Stimulated activated CD8-positive, alpha-beta memory T cell treated with anti-CD3 and anti-CD28 coated beads, Interleukin-15, amount 100 ng/mL, for 1 hour (primary cell): ENCODE results near the gene RASL12.
"Not testable (repeated sequence)": the region's sequence is repeated elsewhere in the genome, so short reads cannot be mapped to it uniquely, and the experiment has no call there.

Experiments
- DNase-seq: peaks from one replicate; pipeline ENCODE4 v3.0.0-alpha.2; 2020; ENCODE audit warnings: low read depth

The RASL12 gene

GRCh38 chr15:65067645-65068402, at the start of gene RASL12:
Gene RASL12, minus strand, starts transcription at chr15:65067991. Its CDS starts 156 bp downstream, at chr15:65067835.
- DNase-seq, result no peak

- DNase-seq, result no peak
Observed at GRCh38 chr15:65115542-65115941, 47.8 kb upstream of the RASL12 start.

GRCh38 chr15:65115086-65115485, 47.3 kb upstream of the RASL12 start, which contains the start of gene UBAP1L:
Gene UBAP1L, minus strand, starts transcription at chr15:65115200. Its CDS starts 8,985 bp downstream, at chr15:65106215.
- no peak for DNase-seq

- no peak for DNase-seq
Observed at GRCh38 chr15:65110676-65111292, 43.0 kb upstream of the RASL12 start.

- no peak for DNase-seq
Observed at GRCh38 chr15:65106011-65106590, 38.3 kb upstream of the RASL12 start.

GRCh38 chr15:65105038-65105437, 37.2 kb upstream of the RASL12 start:
- no peak for DNase-seq

- no peak for DNase-seq
Observed at GRCh38 chr15:65102912-65103311, 35.1 kb upstream of the RASL12 start.

- no peak for DNase-seq
Observed at GRCh38 chr15:65101891-65102708, 34.3 kb upstream of the RASL12 start.

- DNase-seq, result no peak
Observed at GRCh38 chr15:65101411-65101890, 33.7 kb upstream of the RASL12 start.

GRCh38 chr15:65100442-65100841, 32.7 kb upstream of the RASL12 start:
- DNase-seq, result no peak

- not testable (repeated sequence) for DNase-seq
Observed at GRCh38 chr15:65099801-65100200, 32.0 kb upstream of the RASL12 start.

GRCh38 chr15:65099336-65099735, 31.5 kb upstream of the RASL12 start:
- DNase-seq, result no peak

GRCh38 chr15:65097651-65098263, 30.0 kb upstream of the RASL12 start:
- DNase-seq, result no peak

- DNase-seq, result no peak
Observed at GRCh38 chr15:65096481-65097385, 28.9 kb upstream of the RASL12 start.

GRCh38 chr15:65095747-65096104, 27.9 kb upstream of the RASL12 start:
- DNase-seq, result no peak

- DNase-seq, result no peak
Observed at GRCh38 chr15:65095011-65095746, 27.4 kb upstream of the RASL12 start.

- DNase-seq, result no peak
Observed at GRCh38 chr15:65094294-65094995, 26.7 kb upstream of the RASL12 start.

- not testable (repeated sequence) for DNase-seq
Observed at GRCh38 chr15:65093793-65094170, 26.0 kb upstream of the RASL12 start.
